Hepatocyte (in vitro differentiated cells): ENCODE measurements around the gene TYW3.

Experiments
- EZH2 ChIP-seq: fragments of 200-600 bp; sonication (generic); IDR thresholded peaks from 2 replicates; pipeline ENCODE4 v1.6.1; 2016; ENCODE audit warnings: antibody characterized with exemption, mild to moderate bottlenecking, borderline replicate concordance
- TF ChIP-seq, protein P1 (sequence below): fragments of 200-600 bp; sonication (generic); IDR thresholded peaks from 2 replicates; pipeline ENCODE4 v1.5.1; 2016; ENCODE audit warnings: antibody characterized with exemption, mild to moderate bottlenecking; ENCODE audit not compliant: poor library complexity

DNA sequence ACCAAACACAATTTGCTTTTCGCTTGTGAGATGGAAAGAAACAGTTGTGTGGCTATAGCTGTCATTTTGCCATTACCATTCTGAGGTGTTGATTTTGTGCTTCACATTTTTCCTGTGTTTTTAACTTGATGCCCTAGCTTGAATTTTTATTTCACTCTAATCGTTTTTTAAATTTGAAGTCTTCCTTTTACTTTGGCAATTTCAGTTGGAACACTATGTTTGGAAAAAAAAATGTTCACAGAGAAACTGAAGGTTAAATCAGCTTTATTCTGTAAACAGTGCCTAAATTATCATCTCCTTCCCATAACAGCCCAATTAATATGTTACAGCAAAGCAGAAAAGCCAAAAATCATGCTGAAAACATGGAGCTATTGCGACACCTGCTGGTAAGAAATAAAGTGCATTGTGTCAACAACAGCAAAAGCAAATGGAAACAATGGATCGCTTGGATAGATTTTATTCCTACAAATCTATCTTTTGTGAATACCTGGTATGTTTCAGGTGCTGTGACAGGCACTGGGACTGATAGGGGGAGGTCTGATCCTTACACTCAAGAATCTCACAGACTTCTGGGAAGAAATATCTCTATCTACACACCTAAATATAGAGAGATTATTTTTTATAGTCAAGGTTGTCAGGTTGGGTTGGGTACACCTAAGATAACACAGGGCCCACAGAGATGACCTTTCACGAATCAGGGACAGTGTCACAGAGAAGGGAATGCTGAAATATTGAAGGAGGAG, 43.2 kb upstream of the TYW3 start:
- TF ChIP-seq, protein P1, sequence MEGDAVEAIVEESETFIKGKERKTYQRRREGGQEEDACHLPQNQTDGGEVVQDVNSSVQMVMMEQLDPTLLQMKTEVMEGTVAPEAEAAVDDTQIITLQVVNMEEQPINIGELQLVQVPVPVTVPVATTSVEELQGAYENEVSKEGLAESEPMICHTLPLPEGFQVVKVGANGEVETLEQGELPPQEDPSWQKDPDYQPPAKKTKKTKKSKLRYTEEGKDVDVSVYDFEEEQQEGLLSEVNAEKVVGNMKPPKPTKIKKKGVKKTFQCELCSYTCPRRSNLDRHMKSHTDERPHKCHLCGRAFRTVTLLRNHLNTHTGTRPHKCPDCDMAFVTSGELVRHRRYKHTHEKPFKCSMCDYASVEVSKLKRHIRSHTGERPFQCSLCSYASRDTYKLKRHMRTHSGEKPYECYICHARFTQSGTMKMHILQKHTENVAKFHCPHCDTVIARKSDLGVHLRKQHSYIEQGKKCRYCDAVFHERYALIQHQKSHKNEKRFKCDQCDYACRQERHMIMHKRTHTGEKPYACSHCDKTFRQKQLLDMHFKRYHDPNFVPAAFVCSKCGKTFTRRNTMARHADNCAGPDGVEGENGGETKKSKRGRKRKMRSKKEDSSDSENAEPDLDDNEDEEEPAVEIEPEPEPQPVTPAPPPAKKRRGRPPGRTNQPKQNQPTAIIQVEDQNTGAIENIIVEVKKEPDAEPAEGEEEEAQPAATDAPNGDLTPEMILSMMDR = peak; percentile 90
- TF ChIP-seq EZH2 = no peak
